ENCODE data around the gene HELQ.

- TF ChIP-seq CTCF (IDR thresholded peaks at IDR 0.05) (no peak), POLR2A (IDR thresholded peaks at IDR 0.05) (no peak)
Measured at GRCh38 chr4:83473966-83474365, 18.3 kb upstream of the HELQ start.

Data from heart left ventricle (tissue), 13 donors.